ENCODE measurements around the gene FUT9. TPM values are rescaled to one million over a fixed set of nuclear protein-coding genes. Genes with fewer than 3 reads are reported as not detected.

FUT9 gene
- total RNA-seq, 1 experiment from 2014 or later: 3.5 TPM

DNA sequence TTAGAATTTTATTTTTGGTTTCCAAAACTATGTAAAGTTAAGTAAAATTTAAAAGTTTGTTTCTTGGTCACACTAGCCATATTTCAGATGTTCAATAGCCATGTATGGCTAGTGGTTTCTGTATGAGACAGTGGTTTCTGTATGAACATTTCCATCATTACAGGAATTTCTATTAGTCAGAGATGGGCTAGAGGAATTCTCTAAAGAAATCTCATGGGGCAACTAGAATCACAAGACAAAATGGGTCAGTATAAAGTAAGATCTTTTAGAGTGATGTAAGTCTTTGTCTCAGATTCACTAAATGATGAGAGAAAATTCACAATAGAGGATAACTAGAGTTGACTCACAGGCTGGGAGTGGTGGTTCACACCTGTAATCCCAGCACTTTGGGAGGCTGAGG, 149.0 kb downstream of the FUT9 start:
- ATAC-seq (no peak), DNase-seq (ENCODE audit: low spot score) (no peak)
- no peak overlapping the region for H3K4me3 Mint-ChIP-seq
- peaks cover 11% of the 10 kb centered on the region for H3K9me3 Mint-ChIP-seq
- POLR2A ChIA-PET: no interaction called here
- H3K4me1 Mint-ChIP-seq: peaks cover 52% of the 10 kb centered on the region
- no peaks in the 10 kb centered on the region for H3K27me3 Mint-ChIP-seq (ENCODE audit: low read depth)
- TF ChIP-seq ZNF671 (CRISPR knock-in tag; IDR thresholded peaks at IDR 0.05) (no peak), RELA (CRISPR knock-in tag; IDR thresholded peaks at IDR 0.05; ENCODE audit: borderline replicate concordance) (no peak), GTF2I (CRISPR knock-in tag; conservative IDR thresholded peaks at IDR 0.05) (no peak), ELF4 (CRISPR knock-in tag; IDR thresholded peaks at IDR 0.05; ENCODE audit: low read depth) (no peak), JAZF1 (CRISPR knock-in tag; IDR thresholded peaks at IDR 0.05) (no peak), SOX15 (CRISPR knock-in tag; IDR thresholded peaks at IDR 0.05) (no peak), ZNF281 (CRISPR knock-in tag; IDR thresholded peaks at IDR 0.05) (no peak), FOXK1 (CRISPR knock-in tag; IDR thresholded peaks at IDR 0.05) (no peak), ZNF532 (CRISPR knock-in tag; IDR thresholded peaks at IDR 0.05; ENCODE audit: borderline replicate concordance) (no peak), NR1H2 (CRISPR knock-in tag; IDR thresholded peaks at IDR 0.05) (no peak), IRF2 (CRISPR knock-in tag; IDR thresholded peaks at IDR 0.05; ENCODE audit: borderline replicate concordance, low read depth) (no peak), NFYB (CRISPR knock-in tag; conservative IDR thresholded peaks at IDR 0.05; ENCODE audit: low read depth) (no peak), TCF7 (CRISPR knock-in tag; IDR thresholded peaks at IDR 0.05; ENCODE audit: low read depth) (no peak), ZNF263 (CRISPR knock-in tag; IDR thresholded peaks at IDR 0.05; ENCODE audit: low read depth) (no peak)
- TF ChIP-seq, protein P1, sequence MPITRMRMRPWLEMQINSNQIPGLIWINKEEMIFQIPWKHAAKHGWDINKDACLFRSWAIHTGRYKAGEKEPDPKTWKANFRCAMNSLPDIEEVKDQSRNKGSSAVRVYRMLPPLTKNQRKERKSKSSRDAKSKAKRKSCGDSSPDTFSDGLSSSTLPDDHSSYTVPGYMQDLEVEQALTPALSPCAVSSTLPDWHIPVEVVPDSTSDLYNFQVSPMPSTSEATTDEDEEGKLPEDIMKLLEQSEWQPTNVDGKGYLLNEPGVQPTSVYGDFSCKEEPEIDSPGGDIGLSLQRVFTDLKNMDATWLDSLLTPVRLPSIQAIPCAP (CRISPR knock-in tag; IDR thresholded peaks at IDR 0.05): no peak
- H3K36me3 Mint-ChIP-seq: peaks cover 3% of the 10 kb centered on the region; the same call in 1 of the 2 replicates
- CTCF ChIA-PET: no interaction called here
- peak overlapping the region; percentile 41; the same call in 1 of the 2 replicates for H3K27ac Mint-ChIP-seq

GRCh38 chr6:96171112-96171511, 155.3 kb downstream of the FUT9 start:
- Mint-ChIP-seq H3K4me1 (peaks cover 10% of the 10 kb centered on the region; the same call in 1 of the 2 replicates), H3K4me3 (no peak overlapping the region), H3K27me3 (ENCODE audit: low read depth) (no peaks in the 10 kb centered on the region), H3K27ac (no peak overlapping the region), H3K9me3 (peaks cover 17% of the 10 kb centered on the region), H3K36me3 (peaks cover 3% of the 10 kb centered on the region; the same call in 1 of the 2 replicates)
- no peak for ATAC-seq
- DNase-seq (ENCODE audit: low spot score): no peak
- ChIA-PET POLR2A (no interaction called here), CTCF (no interaction called here)
- no peak for TF ChIP-seq ZNF121 (CRISPR knock-in tag; IDR thresholded peaks at IDR 0.05)
- no peak for TF ChIP-seq ZNF396 (CRISPR knock-in tag; IDR thresholded peaks at IDR 0.05; ENCODE audit: borderline replicate concordance)
- no peak for TF ChIP-seq ZBTB21 (CRISPR knock-in tag; IDR thresholded peaks at IDR 0.05; ENCODE audit: borderline replicate concordance)
